Stimulated activated CD4-positive, alpha-beta T cell treated with anti-CD3 and anti-CD28 coated beads, Interleukin-1b, Interleukin-23, amount 100 ng/mL, for 1 hour (primary cell): ENCODE data around the gene ETV6.
"Not testable (repeated sequence)": the region's sequence is repeated elsewhere in the genome, so short reads cannot be mapped to it uniquely, and the experiment has no call there.

Experiments used
- DNase-seq, 2 donors: peaks; one replicate each; pipeline ENCODE4 v3.0.0-alpha.2; 2020; ENCODE audit warnings: low read depth in 2 of 2

Gene ETV6

GRCh38 chr12:11667171-11667570, 17.7 kb downstream of the ETV6 start:
- DNase-seq = no peak

GRCh38 chr12:11668611-11669010, 19.1 kb downstream of the ETV6 start:
- no peak for DNase-seq

GRCh38 chr12:11669348-11669747, 19.9 kb downstream of the ETV6 start:
- DNase-seq = no peak

GRCh38 chr12:11672256-11673191, 23.1 kb downstream of the ETV6 start:
- no peak for DNase-seq

- DNase-seq = no peak
Measured at GRCh38 chr12:11673666-11674461, 24.4 kb downstream of the ETV6 start.

GRCh38 chr12:11674894-11675390, 25.5 kb downstream of the ETV6 start:
- DNase-seq = no peak

- DNase-seq = no peak
Measured at GRCh38 chr12:11676052-11676451, 26.6 kb downstream of the ETV6 start.

- no peak for DNase-seq
Measured at GRCh38 chr12:11677093-11677492, 27.6 kb downstream of the ETV6 start.

GRCh38 chr12:11677752-11678151, 28.3 kb downstream of the ETV6 start:
- no peak for DNase-seq

GRCh38 chr12:11678781-11679180, 29.3 kb downstream of the ETV6 start:
- DNase-seq = no peak

- no peak for DNase-seq
Measured at GRCh38 chr12:11681207-11681606, 31.7 kb downstream of the ETV6 start.

GRCh38 chr12:11681695-11682094, 32.2 kb downstream of the ETV6 start:
- DNase-seq = not testable (repeated sequence)

- no peak for DNase-seq
Measured at GRCh38 chr12:11684393-11684792, 34.9 kb downstream of the ETV6 start.

GRCh38 chr12:11684811-11685210, 35.3 kb downstream of the ETV6 start:
- no peak for DNase-seq

- no peak for DNase-seq
Measured at GRCh38 chr12:11685316-11685715, 35.8 kb downstream of the ETV6 start.

- DNase-seq = no peak
Measured at GRCh38 chr12:11685716-11686115, 36.2 kb downstream of the ETV6 start.

GRCh38 chr12:11686120-11686519, 36.6 kb downstream of the ETV6 start:
- no peak for DNase-seq

GRCh38 chr12:11687528-11687927, 38.1 kb downstream of the ETV6 start:
- no peak for DNase-seq

GRCh38 chr12:11688379-11688778, 38.9 kb downstream of the ETV6 start:
- DNase-seq = no peak

- no peak for DNase-seq
Measured at GRCh38 chr12:11688831-11689230, 39.4 kb downstream of the ETV6 start.

GRCh38 chr12:11689591-11690186, 40.2 kb downstream of the ETV6 start:
- no peak for DNase-seq

GRCh38 chr12:11693067-11693466, 43.6 kb downstream of the ETV6 start:
- DNase-seq = no peak
